ENCODE measurements around the gene LPIN2.
A peak's percentile ranks its signal among the peaks of the same experiment; 100 is the strongest.

The LPIN2 gene

GRCh38 chr18:2990956-2991640, 21.8 kb downstream of the LPIN2 start:
- Histone ChIP-seq H3K4me1 (ENCODE audit: control insufficient read depth, insufficient read depth, low read length) (no peaks in the 10 kb centered on the region), H3K9me3 (ENCODE audit: control insufficient read depth, insufficient read depth, low read depth, low read length) (peaks cover 5% of the 10 kb centered on the region; the same call in 1 of the 2 replicates), H3K27me3 (ENCODE audit: control insufficient read depth, insufficient read depth, low read length) (no peaks in the 10 kb centered on the region), H3K36me3 (ENCODE audit: control insufficient read depth, insufficient read depth, low read length) (peaks cover 5% of the 10 kb centered on the region; the same call in 1 of the 2 replicates), H3K27ac (ENCODE audit: low read depth, low read length) (no peak overlapping the region), H3K4me3 (ENCODE audit: low read depth, low read length) (no peak overlapping the region), H3K9ac (ENCODE audit: low read length) (no peak overlapping the region)

GRCh38 chr18:2987876-2988790, 24.8 kb downstream of the LPIN2 start:
- Histone ChIP-seq H3K4me1 (ENCODE audit: control insufficient read depth, insufficient read depth, low read length) (peaks cover 1% of the 10 kb centered on the region; the same call in 1 of the 2 replicates), H3K9me3 (ENCODE audit: control insufficient read depth, insufficient read depth, low read depth, low read length) (peaks cover 8% of the 10 kb centered on the region; the same call in 1 of the 2 replicates), H3K4me3 (ENCODE audit: low read depth, low read length) (no peak overlapping the region), H3K9ac (ENCODE audit: low read length) (no peak overlapping the region), H3K27me3 (ENCODE audit: control insufficient read depth, insufficient read depth, low read length) (no peaks in the 10 kb centered on the region), H3K27ac (ENCODE audit: low read depth, low read length) (no peak overlapping the region), H3K36me3 (ENCODE audit: control insufficient read depth, insufficient read depth, low read length) (peaks cover 5% of the 10 kb centered on the region; the same call in 1 of the 2 replicates)

- Histone ChIP-seq H3K27ac (ENCODE audit: low read depth, low read length) (no peak overlapping the region), H3K27me3 (ENCODE audit: control insufficient read depth, insufficient read depth, low read length) (no peaks in the 10 kb centered on the region), H3K9ac (ENCODE audit: low read length) (no peak overlapping the region), H3K4me3 (ENCODE audit: low read depth, low read length) (no peak overlapping the region), H3K9me3 (ENCODE audit: control insufficient read depth, insufficient read depth, low read depth, low read length) (peaks cover 4% of the 10 kb centered on the region; the same call in 1 of the 2 replicates), H3K36me3 (ENCODE audit: control insufficient read depth, insufficient read depth, low read length) (peaks cover 3% of the 10 kb centered on the region; the same call in 1 of the 2 replicates), H3K4me1 (ENCODE audit: control insufficient read depth, insufficient read depth, low read length) (peaks cover 19% of the 10 kb centered on the region)
Measured at GRCh38 chr18:2986150-2986865, 26.6 kb downstream of the LPIN2 start.

- Histone ChIP-seq H3K27ac (ENCODE audit: low read depth, low read length) (no peak overlapping the region), H3K9ac (ENCODE audit: low read length) (no peak overlapping the region), H3K9me3 (ENCODE audit: control insufficient read depth, insufficient read depth, low read depth, low read length) (peaks cover 4% of the 10 kb centered on the region; the same call in 1 of the 2 replicates), H3K4me3 (ENCODE audit: low read depth, low read length) (no peak overlapping the region), H3K36me3 (ENCODE audit: control insufficient read depth, insufficient read depth, low read length) (peaks cover 3% of the 10 kb centered on the region; the same call in 1 of the 2 replicates), H3K4me1 (ENCODE audit: control insufficient read depth, insufficient read depth, low read length) (peaks cover 26% of the 10 kb centered on the region), H3K27me3 (ENCODE audit: control insufficient read depth, insufficient read depth, low read length) (no peaks in the 10 kb centered on the region)
Measured at GRCh38 chr18:2985628-2986027, 27.3 kb downstream of the LPIN2 start.

GRCh38 chr18:2984703-2985261, 28.2 kb downstream of the LPIN2 start:
- H3K4me1 ChIP-seq (ENCODE audit: control insufficient read depth, insufficient read depth, low read length), result peaks cover 26% of the 10 kb centered on the region
- no peak overlapping the region for H3K27ac ChIP-seq (ENCODE audit: low read depth, low read length)
- no peaks in the 10 kb centered on the region for H3K27me3 ChIP-seq (ENCODE audit: control insufficient read depth, insufficient read depth, low read length)
- H3K9me3 ChIP-seq (ENCODE audit: control insufficient read depth, insufficient read depth, low read depth, low read length), result peaks cover 4% of the 10 kb centered on the region; the same call in 1 of the 2 replicates
- no peak overlapping the region for H3K4me3 ChIP-seq (ENCODE audit: low read depth, low read length)
- H3K9ac ChIP-seq (ENCODE audit: low read length), result no peak overlapping the region
- peaks cover 3% of the 10 kb centered on the region; the same call in 1 of the 2 replicates for H3K36me3 ChIP-seq (ENCODE audit: control insufficient read depth, insufficient read depth, low read length)

- Histone ChIP-seq H3K4me1 (ENCODE audit: control insufficient read depth, insufficient read depth, low read length) (peaks cover 26% of the 10 kb centered on the region), H3K27me3 (ENCODE audit: control insufficient read depth, insufficient read depth, low read length) (no peaks in the 10 kb centered on the region), H3K4me3 (ENCODE audit: low read depth, low read length) (no peak overlapping the region), H3K9ac (ENCODE audit: low read length) (no peak overlapping the region), H3K9me3 (ENCODE audit: control insufficient read depth, insufficient read depth, low read depth, low read length) (peaks cover 4% of the 10 kb centered on the region; the same call in 1 of the 2 replicates), H3K27ac (ENCODE audit: low read depth, low read length) (no peak overlapping the region), H3K36me3 (ENCODE audit: control insufficient read depth, insufficient read depth, low read length) (peaks cover 3% of the 10 kb centered on the region; the same call in 1 of the 2 replicates)
Measured at GRCh38 chr18:2984091-2984490, 28.9 kb downstream of the LPIN2 start.

GRCh38 chr18:2983296-2983695, 29.6 kb downstream of the LPIN2 start:
- H3K4me1 ChIP-seq (ENCODE audit: control insufficient read depth, insufficient read depth, low read length), result peaks cover 26% of the 10 kb centered on the region
- H3K9ac ChIP-seq (ENCODE audit: low read length), result no peak overlapping the region
- no peak overlapping the region for H3K4me3 ChIP-seq (ENCODE audit: low read depth, low read length)
- H3K9me3 ChIP-seq (ENCODE audit: control insufficient read depth, insufficient read depth, low read depth, low read length), result peaks cover 4% of the 10 kb centered on the region; the same call in 1 of the 2 replicates
- H3K27ac ChIP-seq (ENCODE audit: low read depth, low read length), result no peak overlapping the region
- no peaks in the 10 kb centered on the region for H3K27me3 ChIP-seq (ENCODE audit: control insufficient read depth, insufficient read depth, low read length)
- H3K36me3 ChIP-seq (ENCODE audit: control insufficient read depth, insufficient read depth, low read length), result peaks cover 3% of the 10 kb centered on the region; the same call in 1 of the 2 replicates

GRCh38 chr18:2982452-2983269, 30.3 kb downstream of the LPIN2 start:
- Histone ChIP-seq H3K9ac (ENCODE audit: low read length) (no peak overlapping the region), H3K4me3 (ENCODE audit: low read depth, low read length) (no peak overlapping the region), H3K4me1 (ENCODE audit: control insufficient read depth, insufficient read depth, low read length) (peaks cover 26% of the 10 kb centered on the region), H3K36me3 (ENCODE audit: control insufficient read depth, insufficient read depth, low read length) (no peaks in the 10 kb centered on the region), H3K9me3 (ENCODE audit: control insufficient read depth, insufficient read depth, low read depth, low read length) (peaks cover 4% of the 10 kb centered on the region; the same call in 1 of the 2 replicates), H3K27ac (ENCODE audit: low read depth, low read length) (no peak overlapping the region), H3K27me3 (ENCODE audit: control insufficient read depth, insufficient read depth, low read length) (no peaks in the 10 kb centered on the region)

GRCh38 chr18:2982022-2982421, 30.9 kb downstream of the LPIN2 start:
- H3K4me3 ChIP-seq (ENCODE audit: low read depth, low read length), result no peak overlapping the region
- no peak overlapping the region for H3K9ac ChIP-seq (ENCODE audit: low read length)
- H3K27ac ChIP-seq (ENCODE audit: low read depth, low read length), result peak overlapping the region; percentile 2; the same call in 1 of the 2 replicates
- peaks cover 26% of the 10 kb centered on the region for H3K4me1 ChIP-seq (ENCODE audit: control insufficient read depth, insufficient read depth, low read length)
- no peaks in the 10 kb centered on the region for H3K36me3 ChIP-seq (ENCODE audit: control insufficient read depth, insufficient read depth, low read length)
- H3K27me3 ChIP-seq (ENCODE audit: control insufficient read depth, insufficient read depth, low read length), result no peaks in the 10 kb centered on the region
- H3K9me3 ChIP-seq (ENCODE audit: control insufficient read depth, insufficient read depth, low read depth, low read length), result peaks cover 4% of the 10 kb centered on the region; the same call in 1 of the 2 replicates

Measured in HUES6 (cell line).